CD4-positive, alpha-beta memory T cell (primary cell): ENCODE data around the gene CYB5B. TPM values are rescaled to one million over a fixed set of nuclear protein-coding genes. Genes with fewer than 3 reads are reported as not detected.
A peak's percentile ranks its signal among the peaks of the same experiment; 100 is the strongest.

Source experiments
- CTCF ChIA-PET: fragments of 350-600 bp; sonication (Branson Sonifier 250); formaldehyde crosslinking; loops from one replicate; lab custom pipeline; 2021; ENCODE audit warnings: inconsistent platforms; ENCODE audit not compliant: partially characterized antibody; lab: Charles Lee
- POLR2A ChIA-PET: fragments of 350-600 bp; sonication (Branson Sonifier 250); formaldehyde crosslinking; loops from one replicate; lab custom pipeline; 2021; ENCODE audit not compliant: partially characterized antibody; lab: Charles Lee
- DNase-seq, 5 donors: peaks; one replicate each; pipeline versions ENCODE4 v3.0.0 to v3.0.0-alpha.2; 2020 to 2022; ENCODE audit warnings: mixed read lengths in 1 of 5
- H3K27ac ChIP-seq: one replicate; pipeline ENCODE4 v1.7.0; 2013; ENCODE audit warnings: low read depth, low read length
- H3K27me3 ChIP-seq: 2 replicates; pipeline ENCODE4 v1.7.0; 2013; ENCODE audit warnings: mild to moderate bottlenecking, low read length, moderate library complexity; ENCODE audit not compliant: insufficient read depth
- H3K36me3 ChIP-seq: 2 replicates; pipeline ENCODE4 v1.7.0; 2013; ENCODE audit warnings: mild to moderate bottlenecking, low read length, moderate library complexity; ENCODE audit not compliant: insufficient read depth
- H3K4me1 ChIP-seq: 2 replicates; pipeline ENCODE4 v1.7.0; 2013; ENCODE audit warnings: mild to moderate bottlenecking, low read length, moderate library complexity; ENCODE audit not compliant: insufficient read depth
- H3K4me3 ChIP-seq, 2 donors: one replicate each; pipeline ENCODE4 v1.7.0; 2013; ENCODE audit warnings: low read length in 2 of 2, mild to moderate bottlenecking in 1 of 2
- H3K9me3 ChIP-seq, 2 donors: one replicate each; pipeline ENCODE4 v1.7.0; 2013; ENCODE audit warnings: low read length in 2 of 2, control low read depth in 1 of 2; ENCODE audit not compliant: control insufficient read depth in 1 of 2
- H3K27ac Mint-ChIP-seq, 7 donors: one replicate each; pipeline ENCODE4 v1.8.0; 2020 to 2021; ENCODE audit warnings: mixed read lengths in 7 of 7, mild to moderate bottlenecking in 6 of 7, inconsistent platforms in 3 of 7, moderate library complexity in 3 of 7
- H3K27me3 Mint-ChIP-seq, 2 donors: one replicate each; pipeline ENCODE4 v1.8.0; 2020 to 2021; ENCODE audit warnings: mixed read lengths in 2 of 2
- H3K36me3 Mint-ChIP-seq, 2 donors: one replicate each; pipeline ENCODE4 v1.8.0; 2020 to 2021; ENCODE audit warnings: mixed read lengths in 2 of 2, inconsistent platforms in 1 of 2, mild to moderate bottlenecking in 1 of 2
- H3K4me1 Mint-ChIP-seq, 4 donors: one replicate each; pipeline ENCODE4 v1.8.0; 2020 to 2021; ENCODE audit warnings: mixed read lengths in 4 of 4, mild to moderate bottlenecking in 1 of 4
- H3K4me3 Mint-ChIP-seq, 8 donors: one replicate each; pipeline ENCODE4 v1.8.0; 2020 to 2021; ENCODE audit warnings: mixed read lengths in 8 of 8, mild to moderate bottlenecking in 7 of 8, moderate library complexity in 6 of 8, inconsistent platforms in 3 of 8
- H3K9me3 Mint-ChIP-seq, 8 donors: one replicate each; pipeline ENCODE4 v1.8.0; 2020 to 2021; ENCODE audit warnings: mixed read lengths in 8 of 8, mild to moderate bottlenecking in 5 of 8, inconsistent platforms in 3 of 8, moderate library complexity in 1 of 8
- intact Hi-C: fragments of 100-400 bp; cut with micrococcal nuclease; formaldehyde crosslinking; loops from one replicate; pipeline ENCODE4 v1.15.1; 2023
- polyA plus RNA-seq, 2 donors: library from polyadenylated mRNA; unstranded; fragments of 300-500 nt; fragmentation: Illumina TruSeq; gene quantifications; one replicate each; pipeline ENCODE4 v1.2.3, GENCODE V29; 2021
- total RNA-seq, 2 experiments: library from RNA; stranded (reverse); gene quantifications; one replicate each; pipeline ENCODE4 v1.2.3, GENCODE V29; 2021

The CYB5B gene
- total and polyA plus RNA-seq, 4 experiments from 2014 or later: 59.2 to 141 (median 89.9) TPM

GRCh38 chr16:69397821-69398521 is 26.4 kb upstream of the CYB5B start:
- peaks cover 4% of the 10 kb centered on the region for H3K4me1 ChIP-seq
- no peak overlapping the region for H3K27ac ChIP-seq
- H3K9me3 Mint-ChIP-seq: no peaks in the 10 kb centered on the region
- intact Hi-C loops: loop anchor here (2.0 to 5.0 kb wide), 3 partner anchors 47 to 1254 kb away; no protein-coding TSS in a partner anchor
- no peak overlapping the region for H3K27ac Mint-ChIP-seq
- CTCF ChIA-PET: interaction anchor here (0.7 to 4.5 kb wide), 8 partner anchors 20 to 356 kb away, joined by 3 to 36 read pairs (median 6); partner anchors contain the start of gene NOB1
- peaks cover 0 to 6% (median 5%) of the 10 kb centered on the region in 4 donors for H3K4me1 Mint-ChIP-seq
- no peak overlapping the region for H3K4me3 Mint-ChIP-seq
- H3K9me3 ChIP-seq: no peaks in the 10 kb centered on the region
- no peaks in the 10 kb centered on the region for H3K36me3 ChIP-seq
- POLR2A ChIA-PET: no interaction called here
- H3K27me3 Mint-ChIP-seq: peaks cover 0 to 3% of the 10 kb centered on the region in 2 donors
- no peak for DNase-seq
- no peaks in the 10 kb centered on the region for H3K27me3 ChIP-seq
- no peaks in the 10 kb centered on the region for H3K36me3 Mint-ChIP-seq
- no peak overlapping the region for H3K4me3 ChIP-seq

- no peaks in the 10 kb centered on the region for H3K9me3 Mint-ChIP-seq
- H3K27me3 ChIP-seq: no peaks in the 10 kb centered on the region
- H3K36me3 ChIP-seq: no peaks in the 10 kb centered on the region
- peaks cover 0 to 6% (median 5%) of the 10 kb centered on the region in 4 donors for H3K4me1 Mint-ChIP-seq
- intact Hi-C loops: loop anchor here (5.0 kb wide), 2 partner anchors 308 to 1253 kb away; no protein-coding TSS in a partner anchor
- H3K27ac Mint-ChIP-seq: no peak overlapping the region
- DNase-seq: no peak
- CTCF ChIA-PET: interaction anchor here (1.4 to 2.1 kb wide), 3 partner anchors 19 to 355 kb away, joined by 4 to 6 read pairs (median 4); partner anchors contain the start of gene NOB1
- no peak overlapping the region for H3K4me3 Mint-ChIP-seq
- no peak overlapping the region for H3K27ac ChIP-seq
- no peaks in the 10 kb centered on the region for H3K36me3 Mint-ChIP-seq
- peaks cover 0 to 3% of the 10 kb centered on the region in 2 donors for H3K27me3 Mint-ChIP-seq
- no peaks in the 10 kb centered on the region for H3K9me3 ChIP-seq
- POLR2A ChIA-PET: no interaction called here
- H3K4me3 ChIP-seq: no peak overlapping the region
- peaks cover 4% of the 10 kb centered on the region for H3K4me1 ChIP-seq
These were observed 25.1 kb upstream of the CYB5B start for GRCh38 chr16:69399361-69399760.

DNA sequence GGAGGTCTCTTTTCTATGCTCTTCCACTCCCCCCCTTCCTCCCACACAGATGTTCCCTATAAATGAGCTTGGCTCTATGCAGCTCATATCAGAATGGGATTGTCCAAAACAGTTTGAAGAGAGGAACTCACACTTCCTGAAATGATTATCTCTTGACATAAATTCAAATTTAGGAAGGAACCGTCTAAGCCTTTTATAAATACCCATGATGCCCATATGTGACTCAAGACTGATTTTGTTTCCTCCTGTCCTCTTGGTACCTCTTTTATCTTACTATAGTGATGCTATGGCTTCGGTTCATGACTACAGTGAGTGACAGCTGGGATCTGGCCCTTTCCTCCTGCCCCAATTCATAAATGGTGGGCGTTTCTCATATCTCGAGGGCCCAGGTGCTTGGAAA is 22.0 kb upstream of the CYB5B start:
- peaks cover 0 to 5% of the 10 kb centered on the region in 2 donors for H3K27me3 Mint-ChIP-seq
- Histone ChIP-seq H3K36me3 (no peaks in the 10 kb centered on the region), H3K4me3 (no peak overlapping the region), H3K4me1 (no peaks in the 10 kb centered on the region), H3K27ac (no peak overlapping the region), H3K27me3 (no peaks in the 10 kb centered on the region), H3K9me3 (no peaks in the 10 kb centered on the region)
- ChIA-PET CTCF (no interaction called here), POLR2A (no interaction called here)
- peak overlapping the region in 1 of 7 donors; percentile 16 for H3K27ac Mint-ChIP-seq
- H3K36me3 Mint-ChIP-seq: no peaks in the 10 kb centered on the region
- H3K9me3 Mint-ChIP-seq: no peaks in the 10 kb centered on the region
- intact Hi-C loops: no loop called here
- no peak overlapping the region for H3K4me3 Mint-ChIP-seq
- no peak for DNase-seq
- H3K4me1 Mint-ChIP-seq: no peaks in the 10 kb centered on the region

DNA sequence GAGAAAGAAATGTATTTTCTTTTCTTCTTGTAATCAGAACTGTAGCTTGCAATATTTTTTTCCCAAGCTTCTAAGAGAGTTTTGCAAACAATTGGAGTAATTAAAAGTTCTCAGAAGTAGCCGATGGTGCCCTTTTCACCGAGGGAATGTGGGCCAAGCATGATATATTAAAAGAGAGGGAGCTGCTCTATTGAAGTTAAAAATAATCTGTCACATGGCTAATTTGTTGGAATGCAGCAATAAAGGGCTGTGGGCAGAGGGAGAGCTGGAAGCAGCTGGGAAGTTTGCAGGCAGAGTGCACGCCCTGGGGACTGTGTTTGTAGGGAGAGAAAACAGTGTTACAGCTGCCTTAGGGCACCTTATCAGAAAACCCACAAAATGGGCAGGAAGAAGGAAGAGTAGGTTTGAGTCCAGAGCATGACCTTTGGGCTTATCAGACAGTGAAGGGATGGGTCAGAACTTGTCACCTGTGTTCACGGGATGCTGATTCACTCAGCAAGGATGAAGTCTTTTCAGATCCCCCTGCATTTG is 20.1 kb upstream of the CYB5B start:
- Mint-ChIP-seq H3K9me3 (no peaks in the 10 kb centered on the region), H3K4me3 (no peak overlapping the region), H3K36me3 (no peaks in the 10 kb centered on the region), H3K27ac (no peak overlapping the region), H3K27me3 (peaks cover 0 to 5% of the 10 kb centered on the region in 2 donors), H3K4me1 (no peaks in the 10 kb centered on the region)
- Histone ChIP-seq H3K36me3 (no peaks in the 10 kb centered on the region), H3K4me3 (no peak overlapping the region), H3K4me1 (no peaks in the 10 kb centered on the region), H3K27me3 (no peaks in the 10 kb centered on the region), H3K9me3 (no peaks in the 10 kb centered on the region), H3K27ac (no peak overlapping the region)
- intact Hi-C loops: no loop called here
- DNase-seq: no peak
- CTCF ChIA-PET: interaction anchor here (0.7 to 1.5 kb wide), 3 partner anchors 9 to 303 kb away, joined by 3 to 5 read pairs (median 4); no protein-coding TSS in a partner anchor
- POLR2A ChIA-PET: no interaction called here

- Mint-ChIP-seq H3K27ac (peak overlapping the region in 1 of 7 donors; percentile 30), H3K36me3 (no peaks in the 10 kb centered on the region)
- POLR2A ChIA-PET: no interaction called here
These were observed 19.1 kb upstream of the CYB5B start for GRCh38 chr16:69405326-69405725.

DNA sequence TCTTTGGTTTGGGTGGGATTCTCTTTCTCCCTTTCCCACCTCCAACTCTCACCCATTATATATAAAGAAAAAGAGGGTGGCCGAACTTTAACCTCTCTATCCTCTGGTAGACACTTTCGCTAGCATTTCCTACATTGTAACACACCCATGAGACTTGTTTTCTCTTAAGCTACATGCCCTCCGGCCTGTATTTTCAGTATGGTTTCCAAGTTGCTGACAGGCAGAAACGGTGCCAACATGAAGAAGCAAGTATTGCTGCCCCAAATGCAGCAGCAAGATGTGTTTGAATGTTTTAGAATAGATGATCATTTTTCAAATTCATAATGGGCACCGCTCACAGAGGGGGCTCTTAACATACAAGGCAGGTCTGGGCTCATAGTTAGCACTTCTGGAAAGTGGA is 18.7 kb upstream of the CYB5B start:
- no peaks in the 10 kb centered on the region for H3K4me1 ChIP-seq
- Mint-ChIP-seq H3K4me3 (no peak overlapping the region), H3K36me3 (no peaks in the 10 kb centered on the region), H3K4me1 (peaks cover 0 to 2% (median 0%) of the 10 kb centered on the region in 4 donors), H3K9me3 (no peaks in the 10 kb centered on the region), H3K27ac (peak overlapping the region in 1 of 7 donors; percentile 30), H3K27me3 (peaks cover 0 to 4% of the 10 kb centered on the region in 2 donors)
- no peaks in the 10 kb centered on the region for H3K27me3 ChIP-seq
- no peaks in the 10 kb centered on the region for H3K36me3 ChIP-seq
- DNase-seq: no peak
- H3K9me3 ChIP-seq: no peaks in the 10 kb centered on the region
- H3K4me3 ChIP-seq: no peak overlapping the region
- H3K27ac ChIP-seq: no peak overlapping the region
- intact Hi-C loops: no loop called here
- ChIA-PET CTCF (interaction anchor here (1.0 to 1.1 kb wide), 2 partner anchors 9 to 11 kb away, joined by 3 to 4 read pairs; no protein-coding TSS in a partner anchor), POLR2A (no interaction called here)

More at GRCh38 chr16:69405326-69405725, 19.1 kb upstream of the CYB5B start:
- Mint-ChIP-seq H3K9me3 (no peaks in the 10 kb centered on the region), H3K4me1 (no peaks in the 10 kb centered on the region), H3K27me3 (peaks cover 0 to 5% of the 10 kb centered on the region in 2 donors), H3K4me3 (no peak overlapping the region)
- no peak overlapping the region for H3K27ac ChIP-seq
- intact Hi-C loops: no loop called here
- H3K36me3 ChIP-seq: no peaks in the 10 kb centered on the region
- no peak for DNase-seq
- CTCF ChIA-PET: interaction anchor here (1.0 to 1.1 kb wide), 2 partner anchors 9 to 10 kb away, joined by 3 to 4 read pairs; no protein-coding TSS in a partner anchor
- no peaks in the 10 kb centered on the region for H3K27me3 ChIP-seq
- H3K4me3 ChIP-seq: no peak overlapping the region
- no peaks in the 10 kb centered on the region for H3K4me1 ChIP-seq
- H3K9me3 ChIP-seq: no peaks in the 10 kb centered on the region

DNA sequence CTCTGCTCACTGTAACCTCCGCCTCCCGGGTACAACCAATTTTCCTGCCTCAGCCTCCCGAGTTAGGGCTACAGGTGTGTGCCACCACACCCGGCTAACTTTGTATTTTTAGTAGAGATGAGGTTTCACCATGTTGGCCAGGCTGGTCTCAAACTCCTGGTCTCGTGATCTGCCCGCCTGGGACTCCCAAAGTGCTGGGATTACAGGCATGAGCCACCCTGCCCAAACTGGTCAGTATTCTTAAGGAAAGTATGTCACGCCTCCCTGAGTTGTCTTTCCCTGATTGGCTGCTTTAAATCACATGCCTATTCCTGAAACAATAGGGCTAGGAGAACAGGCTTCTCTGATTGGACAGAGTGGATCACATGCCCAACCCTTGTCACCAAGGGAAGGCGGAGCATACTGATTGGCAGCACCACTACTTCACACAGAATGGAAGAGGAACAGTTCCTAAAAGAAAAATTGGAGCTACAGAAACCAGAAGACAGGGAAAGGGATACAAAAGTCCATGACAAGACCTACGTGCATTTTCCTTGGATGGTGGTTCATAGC is 17.6 kb upstream of the CYB5B start:
- CTCF ChIA-PET: interaction anchor here (0.7 kb wide), 1 partner anchor 10 kb away, joined by 4 read pairs; no protein-coding TSS in a partner anchor
- no peaks in the 10 kb centered on the region for H3K9me3 ChIP-seq
- no peaks in the 10 kb centered on the region for H3K36me3 Mint-ChIP-seq
- H3K4me3 Mint-ChIP-seq: no peak overlapping the region
- POLR2A ChIA-PET: no interaction called here
- H3K4me1 Mint-ChIP-seq: peaks cover 0 to 9% (median 4%) of the 10 kb centered on the region in 4 donors
- DNase-seq: no peak
- no peaks in the 10 kb centered on the region for H3K27me3 ChIP-seq
- H3K27me3 Mint-ChIP-seq: peaks cover 0 to 2% of the 10 kb centered on the region in 2 donors
- intact Hi-C loops: no loop called here
- no peaks in the 10 kb centered on the region for H3K9me3 Mint-ChIP-seq
- H3K27ac Mint-ChIP-seq: peak overlapping the region in 1 of 7 donors; percentile 60
- no peak overlapping the region for H3K27ac ChIP-seq
- no peak overlapping the region for H3K4me3 ChIP-seq
- no peaks in the 10 kb centered on the region for H3K4me1 ChIP-seq
- no peaks in the 10 kb centered on the region for H3K36me3 ChIP-seq
